Stimulated activated CD4-positive, alpha-beta T cell treated with anti-CD3 and anti-CD28 coated beads, Interleukin-1b, Interleukin-23, amount 100 ng/mL, for 1 hour (primary cell): Measurements from ENCODE around the gene CGNL1.

ENCODE experiments used
- DNase-seq, 2 donors: peaks; one replicate each; pipeline ENCODE4 v3.0.0-alpha.2; 2020; ENCODE audit warnings: low read depth in 2 of 2

The CGNL1 gene

GRCh38 chr15:57596978-57597377, 220.7 kb downstream of the CGNL1 start:
- DNase-seq = no peak

GRCh38 chr15:57597431-57597830, 221.1 kb downstream of the CGNL1 start:
- no peak for DNase-seq

GRCh38 chr15:57598346-57598745, 222.0 kb downstream of the CGNL1 start:
- DNase-seq = no peak

- DNase-seq = no peak
These were observed 223.0 kb downstream of the CGNL1 start for GRCh38 chr15:57599296-57599810.

- DNase-seq = no peak
These were observed 223.9 kb downstream of the CGNL1 start for GRCh38 chr15:57600197-57600596.
